Dermis blood vessel endothelial cell (primary cell): ENCODE measurements around the gene RAB36. TPM values are rescaled to one million over a fixed set of nuclear protein-coding genes. Genes with fewer than 3 reads are reported as not detected.
A peak's percentile ranks its signal among the peaks of the same experiment; 100 is the strongest.
"Not testable (repeated sequence)": the region's sequence is repeated elsewhere in the genome, so short reads cannot be mapped to it uniquely, and the experiment has no call there.

ENCODE experiments used
- DNase-seq: peaks from one replicate; pipeline ENCODE4 v3.0.0; 2010
- total RNA-seq: library from RNA; depleted of rRNA; stranded (reverse); fragments of >200 nt; gene quantifications from 2 replicates; pipeline ENCODE4 v1.2.3, GENCODE V29; 2014

The RAB36 gene
- total RNA-seq, 1 donor from 2014 or later: 0.34 TPM

DNA sequence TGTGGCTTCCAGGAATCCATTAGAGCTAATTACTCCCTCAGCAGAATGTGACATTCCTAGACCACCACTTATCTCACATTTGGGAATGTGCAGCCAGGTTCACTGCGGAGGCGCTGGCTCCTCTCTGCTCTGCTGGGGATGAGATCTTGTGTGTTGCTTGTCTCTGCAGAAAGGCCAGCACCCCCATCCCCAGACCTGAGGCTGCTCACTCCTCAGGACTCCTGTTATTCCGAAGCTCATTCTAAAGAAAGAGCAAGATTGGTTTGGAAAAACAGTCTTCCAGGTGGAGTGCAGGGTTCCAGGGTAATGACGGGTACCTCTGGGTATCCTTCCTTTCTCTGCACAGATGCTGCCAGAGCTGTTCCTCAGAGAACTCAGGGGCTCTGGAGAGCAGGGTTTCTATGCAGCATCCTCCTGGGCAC lies 24.3 kb upstream of the RAB36 start:
- no peak for DNase-seq

GRCh38 chr22:23121424-23121823 lies 23.9 kb upstream of the RAB36 start:
- DNase-seq: no peak

DNA sequence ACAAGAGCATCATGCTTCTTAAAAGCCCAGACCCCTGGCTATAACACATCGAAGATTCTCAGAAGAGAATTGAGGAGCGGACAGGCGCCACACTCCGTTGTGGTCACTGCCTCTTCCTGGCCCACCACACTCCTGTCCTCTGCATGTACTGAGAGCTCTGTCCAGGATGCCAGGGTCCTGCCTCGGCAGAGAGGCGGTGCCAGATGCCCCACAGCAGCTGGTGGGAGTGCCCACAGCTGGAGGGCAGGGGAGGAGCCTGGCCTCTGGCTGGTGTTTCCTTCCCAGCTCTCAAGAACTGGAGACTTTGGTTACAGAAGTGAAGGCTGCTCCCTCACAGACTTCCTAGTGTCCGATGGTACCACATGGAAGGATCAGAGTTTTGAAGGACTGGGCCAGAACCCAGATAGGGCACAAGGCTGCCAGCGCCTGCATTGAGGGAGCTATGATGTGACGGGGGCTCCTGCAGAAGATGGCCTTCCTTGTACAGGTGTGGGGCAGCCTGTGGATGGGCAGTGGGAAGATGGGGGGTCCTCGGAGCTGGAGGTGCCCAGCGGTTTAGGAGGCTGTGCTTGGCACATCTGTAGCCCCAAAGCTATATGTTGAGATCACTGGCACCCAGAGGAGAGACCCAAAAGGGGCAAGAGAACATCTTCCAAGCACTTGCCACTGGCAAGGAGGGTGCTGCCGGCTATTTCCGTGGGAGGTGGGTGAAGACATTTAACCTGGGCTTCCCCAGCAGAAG lies 22.9 kb upstream of the RAB36 start:
- DNase-seq: no peak

- no peak for DNase-seq
Observed at GRCh38 chr22:23122992-23123803, 22.1 kb upstream of the RAB36 start.

- no peak for DNase-seq
Observed at GRCh38 chr22:23123804-23124254, 21.4 kb upstream of the RAB36 start.

DNA sequence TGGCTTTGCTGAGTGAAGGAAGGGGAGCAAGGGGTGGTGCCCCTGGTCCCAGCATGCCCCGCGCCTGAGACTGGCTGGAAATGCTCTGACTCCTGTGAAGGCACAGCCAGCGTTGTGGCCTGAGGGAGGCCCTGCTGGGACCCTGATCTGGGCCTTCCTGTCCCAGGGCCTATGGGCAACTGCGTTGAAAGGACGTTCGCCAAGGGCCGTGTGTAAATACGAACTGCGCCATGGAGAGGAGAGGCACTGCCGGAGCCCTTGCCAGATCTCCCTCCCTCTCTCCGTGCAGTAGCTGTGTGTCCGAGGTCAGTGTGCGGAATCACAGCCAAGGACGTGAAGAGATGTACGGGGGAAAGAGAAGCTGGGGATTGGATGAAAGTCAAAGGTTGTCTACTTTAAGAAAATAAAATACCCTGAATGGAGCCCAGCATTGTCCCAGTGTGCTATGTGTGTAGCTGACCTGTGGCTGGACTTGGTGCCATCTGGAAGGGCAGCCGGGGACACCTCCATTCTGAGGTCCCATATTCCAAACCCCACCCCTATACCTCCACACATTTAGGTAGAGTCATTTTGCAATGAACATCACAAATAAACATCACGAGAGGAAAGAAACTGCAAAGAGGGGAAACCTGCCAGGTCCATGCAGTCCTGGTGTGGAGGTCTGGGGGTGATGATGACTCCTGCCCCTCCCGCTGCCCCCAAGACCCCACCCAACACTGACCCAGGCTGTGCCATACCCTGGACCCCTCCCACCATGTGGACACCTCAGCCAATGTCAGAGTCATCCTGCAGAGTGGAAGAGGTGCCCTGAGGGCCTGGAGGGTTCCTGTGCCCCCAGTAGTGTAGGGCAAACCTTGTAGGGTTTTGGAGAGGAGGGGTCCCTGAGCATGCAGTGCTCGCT lies 20.4 kb upstream of the RAB36 start:
- DNase-seq: no peak

DNA sequence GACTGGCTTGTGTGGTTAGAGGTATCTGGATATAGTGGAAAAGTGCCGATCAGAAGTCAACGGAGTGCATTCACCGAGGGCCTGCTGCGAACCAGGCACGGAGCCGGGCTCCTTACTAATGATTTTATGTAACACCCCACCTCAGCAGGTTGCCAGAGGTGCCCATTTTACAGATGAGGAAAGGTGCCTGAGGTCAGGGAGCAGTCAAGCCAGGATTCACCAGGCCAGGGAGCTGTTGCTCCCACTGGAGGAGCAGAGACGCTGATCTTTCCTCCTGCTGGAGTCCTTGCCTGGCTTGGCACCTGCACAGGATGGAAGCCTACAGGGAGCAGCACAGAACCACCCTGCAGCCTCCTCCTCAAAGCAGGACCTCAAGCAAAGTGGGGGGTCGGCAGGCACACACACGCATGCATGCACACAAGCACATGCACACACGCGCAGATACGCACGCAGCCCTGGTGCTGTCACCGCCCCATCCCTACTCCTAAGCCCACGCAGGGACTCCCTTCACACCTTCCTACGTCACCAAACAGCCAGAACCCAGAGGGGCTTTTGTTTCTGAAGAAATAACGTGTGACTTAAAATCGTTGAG lies 19.7 kb upstream of the RAB36 start:
- DNase-seq: no peak

GRCh38 chr22:23126165-23127054 lies 18.9 kb upstream of the RAB36 start:
- DNase-seq: no peak

DNA sequence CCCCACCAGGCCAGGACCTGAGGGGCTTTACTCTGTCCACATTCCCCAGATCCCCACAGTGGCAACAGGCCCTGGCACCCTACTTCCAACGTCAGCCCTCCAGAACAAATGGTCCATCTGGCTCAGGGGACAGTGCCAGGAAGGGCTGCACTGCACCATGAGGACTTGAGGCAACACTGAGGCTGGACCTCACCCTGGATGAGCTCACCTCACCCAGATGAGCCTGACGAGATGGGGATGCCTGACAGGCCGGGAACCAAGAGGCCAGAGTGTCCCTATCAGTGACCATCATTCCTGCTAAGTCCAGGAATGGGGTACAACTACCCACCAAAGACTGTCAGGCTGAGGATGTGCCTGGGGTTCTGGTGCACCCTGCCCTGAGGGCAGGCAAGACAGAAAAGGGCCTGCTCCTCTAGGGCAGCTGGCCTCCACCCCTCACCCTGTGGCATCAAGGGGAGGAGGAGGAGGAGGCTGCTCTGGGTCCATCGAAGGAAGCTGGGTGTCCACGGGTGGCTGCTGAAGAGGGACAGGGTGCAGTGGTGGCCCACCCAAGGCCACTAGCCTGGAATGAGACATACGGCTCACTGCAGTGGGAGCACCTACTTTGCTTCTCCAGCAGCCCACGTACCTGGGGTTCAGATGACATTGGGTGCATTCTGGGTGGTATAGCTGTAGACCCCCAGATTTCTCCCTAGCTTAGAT lies 18.1 kb upstream of the RAB36 start:
- no peak for DNase-seq

GRCh38 chr22:23127788-23128187 lies 17.5 kb upstream of the RAB36 start:
- no peak for DNase-seq

DNA sequence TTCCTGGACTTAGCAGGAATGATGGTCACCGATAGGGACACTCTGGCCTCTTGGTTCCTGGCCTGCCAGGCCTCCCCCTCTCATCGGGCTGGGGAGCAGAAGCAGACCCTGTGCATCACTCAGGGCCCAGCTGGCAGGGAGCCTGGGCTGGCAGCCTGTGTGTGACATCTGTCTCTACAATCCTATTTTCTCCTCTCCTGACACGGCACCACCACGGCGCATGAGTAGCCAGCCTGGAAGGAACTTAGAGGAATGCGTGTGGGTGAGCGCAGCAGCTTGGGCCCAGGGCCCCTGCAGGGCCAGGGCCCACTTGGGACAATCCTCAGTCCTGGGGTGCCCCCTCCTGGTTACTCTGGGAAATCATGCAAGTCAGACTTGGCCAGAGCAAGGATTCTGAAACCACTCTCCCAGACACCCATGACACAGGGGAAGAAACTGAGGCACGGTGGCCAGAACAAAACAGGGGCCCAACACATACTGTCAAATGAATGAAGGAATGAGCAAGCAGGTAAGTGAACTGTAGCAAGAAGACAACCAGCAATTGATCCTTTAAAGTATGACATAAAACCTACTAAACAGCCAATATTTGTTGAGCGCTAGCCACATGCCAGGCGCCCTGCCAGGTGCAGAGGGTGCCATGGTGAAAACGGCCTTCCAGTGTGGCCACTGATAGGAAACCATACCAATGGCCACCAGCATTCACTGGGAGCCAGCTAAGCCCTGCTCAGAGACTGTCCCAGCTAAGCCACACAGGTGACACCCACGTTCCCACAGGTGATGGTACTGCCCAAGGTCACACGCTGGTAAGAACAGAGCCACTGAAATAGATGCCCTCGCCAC lies 16.8 kb upstream of the RAB36 start:
- peak; percentile 86 for DNase-seq

- DNase-seq: no peak
Observed at GRCh38 chr22:23129149-23129548, 16.1 kb upstream of the RAB36 start.

DNA sequence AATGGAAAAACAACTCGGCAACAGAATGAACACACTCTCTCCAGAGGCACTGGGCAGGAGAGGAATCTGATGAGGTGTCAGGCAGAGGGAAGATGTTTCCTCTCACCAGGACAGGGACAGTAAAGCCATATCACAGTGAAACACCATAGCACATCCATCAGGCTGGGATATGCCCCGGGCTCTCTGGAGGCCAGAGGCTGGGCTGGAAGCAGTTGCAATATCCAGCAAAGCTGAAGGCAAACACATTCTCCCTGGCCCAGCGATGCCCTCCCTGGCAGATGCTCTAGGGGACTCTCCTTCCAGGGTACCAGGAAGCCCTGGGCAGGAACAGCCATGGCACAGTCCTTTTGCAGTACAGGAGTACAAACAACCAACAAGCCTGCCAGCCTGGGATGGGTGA lies 14.6 kb upstream of the RAB36 start:
- no peak for DNase-seq

GRCh38 chr22:23131931-23132330 lies 13.3 kb upstream of the RAB36 start:
- no peak for DNase-seq

DNA sequence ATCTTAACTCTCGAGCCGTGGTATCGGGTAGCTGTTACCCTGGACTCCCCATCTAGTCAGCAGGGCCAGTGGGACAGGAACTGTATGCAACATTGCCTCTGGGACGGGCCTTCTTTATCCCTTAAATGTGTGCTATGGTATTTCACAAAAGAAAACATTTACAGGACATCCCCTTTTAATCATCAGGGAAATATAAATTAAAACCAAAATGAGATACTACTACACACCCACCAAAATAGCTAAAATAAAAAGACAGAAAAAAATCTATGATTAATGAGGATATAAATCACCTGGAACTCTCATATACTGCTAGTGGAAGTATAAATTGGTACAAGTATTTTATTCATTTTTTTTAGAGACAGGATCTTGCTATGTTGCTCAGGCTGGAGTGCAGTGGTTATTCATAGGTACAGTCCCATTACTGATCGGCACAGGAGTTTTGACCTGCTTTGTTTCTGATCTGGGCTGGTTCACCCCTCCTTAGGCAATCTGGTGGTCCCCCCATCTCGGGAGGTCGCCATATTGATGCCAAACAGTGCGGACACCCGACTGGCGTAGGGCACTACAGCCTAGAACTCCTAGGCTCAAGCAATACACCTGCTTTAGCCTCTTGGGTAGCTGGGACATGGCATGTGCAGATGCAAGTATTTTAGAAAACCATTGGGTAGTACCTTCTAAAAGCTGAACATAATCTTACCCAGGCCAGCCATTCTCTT lies 12.7 kb upstream of the RAB36 start:
- no peak for DNase-seq

GRCh38 chr22:23133922-23134321 lies 11.4 kb upstream of the RAB36 start:
- no peak for DNase-seq

- not testable (repeated sequence) for DNase-seq
Observed at GRCh38 chr22:23136991-23137390, 8.3 kb upstream of the RAB36 start.

GRCh38 chr22:23137468-23137867 lies 7.8 kb upstream of the RAB36 start:
- DNase-seq: no peak

DNA sequence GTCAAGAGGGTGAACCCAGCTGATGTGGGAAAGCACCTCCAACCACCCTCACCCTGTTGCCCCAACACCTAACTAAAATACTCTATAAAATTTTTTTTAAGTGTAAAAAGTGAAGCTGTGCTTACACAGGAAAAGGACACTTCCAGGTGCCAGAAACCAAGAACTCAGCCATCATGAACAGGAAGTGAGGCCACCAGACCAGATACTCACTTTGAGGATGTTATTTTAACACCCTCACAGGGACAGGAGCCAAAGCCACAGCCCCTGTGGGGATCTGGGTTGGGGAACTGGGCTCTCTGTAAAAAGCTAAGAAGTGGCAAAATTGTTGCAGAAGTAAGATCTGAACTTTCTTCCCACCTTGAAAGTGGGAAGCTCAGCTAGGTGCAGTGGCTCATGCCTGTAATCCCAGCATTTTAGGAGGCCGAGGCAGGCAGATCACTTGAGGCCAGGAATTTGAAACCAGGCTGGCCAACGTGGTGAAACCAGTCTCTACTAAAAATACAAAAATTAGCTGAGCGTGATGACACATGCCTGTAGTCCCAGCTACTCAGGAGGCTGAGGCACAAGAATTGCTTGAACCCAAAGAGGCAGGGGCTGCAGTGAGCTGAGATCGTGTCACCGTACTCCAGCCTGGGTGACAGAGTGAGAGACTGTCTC lies 7.2 kb upstream of the RAB36 start:
- peak; percentile 24 for DNase-seq
